ENCODE measurements around the gene NMT1. TPM values are rescaled to one million over a fixed set of nuclear protein-coding genes. Genes with fewer than 3 reads are reported as not detected.

Gene NMT1
- total and polyA plus RNA-seq, 2 of the 13 experiments (the other 11 are each of a cell fraction or from before 2014, with no cell fraction given), result 75.7 to 142 TPM

- TF ChIP-seq, protein P1, sequence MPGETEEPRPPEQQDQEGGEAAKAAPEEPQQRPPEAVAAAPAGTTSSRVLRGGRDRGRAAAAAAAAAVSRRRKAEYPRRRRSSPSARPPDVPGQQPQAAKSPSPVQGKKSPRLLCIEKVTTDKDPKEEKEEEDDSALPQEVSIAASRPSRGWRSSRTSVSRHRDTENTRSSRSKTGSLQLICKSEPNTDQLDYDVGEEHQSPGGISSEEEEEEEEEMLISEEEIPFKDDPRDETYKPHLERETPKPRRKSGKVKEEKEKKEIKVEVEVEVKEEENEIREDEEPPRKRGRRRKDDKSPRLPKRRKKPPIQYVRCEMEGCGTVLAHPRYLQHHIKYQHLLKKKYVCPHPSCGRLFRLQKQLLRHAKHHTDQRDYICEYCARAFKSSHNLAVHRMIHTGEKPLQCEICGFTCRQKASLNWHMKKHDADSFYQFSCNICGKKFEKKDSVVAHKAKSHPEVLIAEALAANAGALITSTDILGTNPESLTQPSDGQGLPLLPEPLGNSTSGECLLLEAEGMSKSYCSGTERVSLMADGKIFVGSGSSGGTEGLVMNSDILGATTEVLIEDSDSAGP (CRISPR knock-in tag; IDR thresholded peaks at IDR 0.05; ENCODE audit: borderline replicate concordance), result no peak; the same call in 1 of the 2 replicates
- peak; percentile 88 for TF ChIP-seq ZNF501 (CRISPR knock-in tag; IDR thresholded peaks at IDR 0.05)
- TF ChIP-seq DMAP1 (CRISPR knock-in tag; IDR thresholded peaks at IDR 0.05), result peak; percentile 66; the same call in 1 of the 2 replicates
- TF ChIP-seq, protein P2, sequence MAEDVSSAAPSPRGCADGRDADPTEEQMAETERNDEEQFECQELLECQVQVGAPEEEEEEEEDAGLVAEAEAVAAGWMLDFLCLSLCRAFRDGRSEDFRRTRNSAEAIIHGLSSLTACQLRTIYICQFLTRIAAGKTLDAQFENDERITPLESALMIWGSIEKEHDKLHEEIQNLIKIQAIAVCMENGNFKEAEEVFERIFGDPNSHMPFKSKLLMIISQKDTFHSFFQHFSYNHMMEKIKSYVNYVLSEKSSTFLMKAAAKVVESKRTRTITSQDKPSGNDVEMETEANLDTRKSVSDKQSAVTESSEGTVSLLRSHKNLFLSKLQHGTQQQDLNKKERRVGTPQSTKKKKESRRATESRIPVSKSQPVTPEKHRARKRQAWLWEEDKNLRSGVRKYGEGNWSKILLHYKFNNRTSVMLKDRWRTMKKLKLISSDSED (CRISPR knock-in tag; IDR thresholded peaks at IDR 0.05), result no peak
- TF ChIP-seq FOXM1 (CRISPR knock-in tag; IDR thresholded peaks at IDR 0.05), result no peak
- TF ChIP-seq ZNF121 (CRISPR knock-in tag; IDR thresholded peaks at IDR 0.05), result no peak
- no peak for TF ChIP-seq KDM5A (IDR thresholded peaks at IDR 0.05; ENCODE audit: borderline replicate concordance, low read length)
- TF ChIP-seq ZNF598 (CRISPR knock-in tag; IDR thresholded peaks at IDR 0.05; ENCODE audit: borderline replicate concordance), result no peak
- no peak for TF ChIP-seq SRF (IDR thresholded peaks at IDR 0.05; ENCODE audit: low read depth, low read length)
- no peak for TF ChIP-seq KDM6A (CRISPR knock-in tag; IDR thresholded peaks at IDR 0.05; ENCODE audit: low read depth)
- TF ChIP-seq ZNF549 (CRISPR knock-in tag; IDR thresholded peaks at IDR 0.05), result no peak
- TF ChIP-seq ZNF687 (CRISPR knock-in tag; IDR thresholded peaks at IDR 0.05), result peak; percentile 47
- no peak for TF ChIP-seq HOXA7 (CRISPR knock-in tag; IDR thresholded peaks at IDR 0.05)
- no peak for TF ChIP-seq KDM5B (CRISPR knock-in tag; IDR thresholded peaks at IDR 0.05; ENCODE audit: borderline replicate concordance)
- TF ChIP-seq PHF8 (CRISPR knock-in tag; IDR thresholded peaks at IDR 0.05), result peak; percentile 15; the same call in 1 of the 2 replicates
- TF ChIP-seq RBM39 (IDR thresholded peaks at IDR 0.05; ENCODE audit: low read depth, low read length, poor library complexity, severe bottlenecking), result no peak
- TF ChIP-seq E2F5 (CRISPR knock-in tag; conservative IDR thresholded peaks at IDR 0.05), result no peak
- TF ChIP-seq PHF5A (CRISPR knock-in tag; IDR thresholded peaks at IDR 0.05; ENCODE audit: low read depth, unreplicated experiment), result peak; percentile 70
- TF ChIP-seq, protein P3, sequence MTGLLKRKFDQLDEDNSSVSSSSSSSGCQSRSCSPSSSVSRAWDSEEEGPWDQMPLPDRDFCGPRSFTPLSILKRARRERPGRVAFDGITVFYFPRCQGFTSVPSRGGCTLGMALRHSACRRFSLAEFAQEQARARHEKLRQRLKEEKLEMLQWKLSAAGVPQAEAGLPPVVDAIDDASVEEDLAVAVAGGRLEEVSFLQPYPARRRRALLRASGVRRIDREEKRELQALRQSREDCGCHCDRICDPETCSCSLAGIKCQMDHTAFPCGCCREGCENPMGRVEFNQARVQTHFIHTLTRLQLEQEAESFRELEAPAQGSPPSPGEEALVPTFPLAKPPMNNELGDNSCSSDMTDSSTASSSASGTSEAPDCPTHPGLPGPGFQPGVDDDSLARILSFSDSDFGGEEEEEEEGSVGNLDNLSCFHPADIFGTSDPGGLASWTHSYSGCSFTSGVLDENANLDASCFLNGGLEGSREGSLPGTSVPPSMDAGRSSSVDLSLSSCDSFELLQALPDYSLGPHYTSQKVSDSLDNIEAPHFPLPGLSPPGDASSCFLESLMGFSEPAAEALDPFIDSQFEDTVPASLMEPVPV (CRISPR knock-in tag; IDR thresholded peaks at IDR 0.05), result no peak
Observed at GRCh38 chr17:45101883-45102811, 41.0 kb downstream of the NMT1 start (continued).

All from HepG2 (cell line).